Mesenchymal stem cell (in vitro differentiated cells and primary cell): Measurements from ENCODE around the gene PDLIM1.

Source experiments
- DNase-seq: peaks from one replicate; pipeline ENCODE4 v3.0.0-alpha.2; 2013
- H2AFZ ChIP-seq: one replicate; pipeline ENCODE4 v1.6.1; 2013; ENCODE audit warnings: low read depth, mild to moderate bottlenecking, control low read depth, inconsistent platforms, low read length, moderate library complexity
- H2AK5ac ChIP-seq: 2 replicates; pipeline ENCODE4 v1.6.1; 2013; ENCODE audit warnings: low read length, moderate library complexity, mild to moderate bottlenecking, inconsistent platforms; ENCODE audit not compliant: severe bottlenecking
- H2BK120ac ChIP-seq: one replicate; pipeline ENCODE4 v1.6.1; 2013; ENCODE audit warnings: low read depth, mild to moderate bottlenecking, inconsistent platforms, low read length, moderate library complexity
- H2BK12ac ChIP-seq, 2 experiments: one replicate each; pipeline ENCODE4 v1.6.1; 2013; ENCODE audit warnings: inconsistent platforms in 2 of 2, low read length in 2 of 2, mild to moderate bottlenecking in 2 of 2, moderate library complexity in 2 of 2, control low read depth in 1 of 2
- H2BK15ac ChIP-seq: one replicate; pipeline ENCODE4 v1.6.1; 2013; ENCODE audit warnings: mild to moderate bottlenecking, low read depth, inconsistent platforms; ENCODE audit not compliant: poor library complexity, severe bottlenecking
- H2BK5ac ChIP-seq: 2 replicates; pipeline ENCODE4 v1.6.1; 2013; ENCODE audit warnings: low read depth, mild to moderate bottlenecking, low read length, control low read depth, inconsistent platforms; ENCODE audit not compliant: poor library complexity, severe bottlenecking
- H3K14ac ChIP-seq, 2 experiments: one replicate each; pipeline ENCODE4 v1.6.1; 2013; ENCODE audit warnings: inconsistent platforms in 2 of 2, low read length in 2 of 2, control low read depth in 1 of 2, mild to moderate bottlenecking in 1 of 2, moderate library complexity in 1 of 2
- H3K18ac ChIP-seq, 2 experiments: one replicate each; pipeline ENCODE4 v1.6.1; 2013; ENCODE audit warnings: inconsistent platforms in 2 of 2, low read length in 2 of 2, control low read depth in 1 of 2, low read depth in 1 of 2, mild to moderate bottlenecking in 1 of 2
- H3K23ac ChIP-seq, 2 experiments: one replicate each; pipeline ENCODE4 v1.6.1; 2013; ENCODE audit warnings: inconsistent platforms in 2 of 2, low read length in 2 of 2, mild to moderate bottlenecking in 2 of 2, moderate library complexity in 2 of 2, control low read depth in 1 of 2
- H3K27ac ChIP-seq: 2 replicates; pipeline ENCODE4 v1.5.1; 2013; ENCODE audit warnings: mild to moderate bottlenecking, moderate library complexity, low read length, control low read depth, inconsistent platforms; ENCODE audit not compliant: poor library complexity, severe bottlenecking
- H3K27me3 ChIP-seq, 2 experiments: 2 replicates each; pipeline versions ENCODE4 v1.6.1 to v1.7.0; 2013; ENCODE audit warnings: low read length in 2 of 2, mild to moderate bottlenecking in 2 of 2, moderate library complexity in 2 of 2, control low read depth in 1 of 2, inconsistent platforms in 1 of 2; ENCODE audit not compliant: control insufficient read depth in 1 of 2, insufficient read depth in 1 of 2
- H3K36me3 ChIP-seq, 2 experiments: 2 replicates each; pipeline versions ENCODE4 v1.6.1 to v1.7.0; 2013; ENCODE audit warnings: low read length in 2 of 2, control low read depth in 1 of 2, inconsistent platforms in 1 of 2, low read depth in 1 of 2, mild to moderate bottlenecking in 1 of 2; ENCODE audit not compliant: insufficient read depth in 2 of 2, control insufficient read depth in 1 of 2
- H3K4ac ChIP-seq, 2 experiments: one replicate each; pipeline ENCODE4 v1.6.1; 2013; ENCODE audit warnings: inconsistent platforms in 2 of 2, low read length in 2 of 2, mild to moderate bottlenecking in 2 of 2, moderate library complexity in 2 of 2, control low read depth in 1 of 2, low read depth in 1 of 2
- H3K4me1 ChIP-seq: 2 replicates; pipeline ENCODE4 v1.6.1; 2013; ENCODE audit warnings: low read depth, low read length, control low read depth; ENCODE audit not compliant: control insufficient read depth, insufficient read depth
- H3K4me2 ChIP-seq: 2 replicates; pipeline ENCODE4 v1.6.1; 2013; ENCODE audit warnings: low read length, mild to moderate bottlenecking, inconsistent platforms; ENCODE audit not compliant: poor library complexity, severe bottlenecking
- H3K4me3 ChIP-seq, 2 experiments: 2 replicates each; pipeline versions ENCODE4 v1.5.1 to v1.7.0; 2013; ENCODE audit warnings: low read length in 2 of 2, mild to moderate bottlenecking in 2 of 2, control low read depth in 1 of 2, low read depth in 1 of 2; ENCODE audit not compliant: insufficient read depth in 1 of 2
- H3K79me1 ChIP-seq: replicated peaks from 2 replicates; pipeline ENCODE4 v1.6.1; 2013; ENCODE audit warnings: mild to moderate bottlenecking, control low read depth, low read length, inconsistent platforms; ENCODE audit not compliant: poor library complexity, severe bottlenecking
- H3K9ac ChIP-seq: 2 replicates; pipeline ENCODE4 v1.7.0; 2013; ENCODE audit warnings: mild to moderate bottlenecking, low read length, moderate library complexity
- H3K9me3 ChIP-seq: 2 replicates; pipeline ENCODE4 v1.7.0; 2013; ENCODE audit warnings: mild to moderate bottlenecking, low read length; ENCODE audit not compliant: control insufficient read depth
- H4K8ac ChIP-seq: one replicate; pipeline ENCODE4 v1.6.1; 2013; ENCODE audit warnings: inconsistent platforms, mild to moderate bottlenecking, low read length, moderate library complexity
- H4K91ac ChIP-seq: one replicate; pipeline ENCODE4 v1.6.1; 2013; ENCODE audit warnings: mild to moderate bottlenecking, low read length, inconsistent platforms
- WGBS: methylation state at CpG from one replicate; pipeline ENCODE4 v1.1.7; 2013; ENCODE audit warnings: mixed read lengths; 5-methylcytosine and 5-hydroxymethylcytosine counted together

Gene PDLIM1

GRCh38 chr10:95336702-95337101 is 45.9 kb upstream of the PDLIM1 start:
- Histone ChIP-seq H3K4me2 (no peak overlapping the region), H3K4me3 (no peak overlapping the region), H3K9me3 (no peaks in the 10 kb centered on the region), H3K23ac (no peak overlapping the region), H3K27ac (no peak overlapping the region), H3K79me1 (no peaks in the 10 kb centered on the region), H2BK120ac (no peak overlapping the region), H3K36me3 (no peaks in the 10 kb centered on the region), H3K9ac (no peak overlapping the region), H2BK15ac (no peak overlapping the region), H2BK12ac (peak overlapping the region; percentile 1 to 85), H4K8ac (no peak overlapping the region), H3K27me3 (no peaks in the 10 kb centered on the region), H2AK5ac (no peak overlapping the region), H2AFZ (no peak overlapping the region), H3K4me1 (peaks cover 18% of the 10 kb centered on the region), H2BK5ac (no peak overlapping the region), H3K14ac (peak overlapping the region in 1 of 2 experiments; percentile 1), H4K91ac (peak overlapping the region; percentile 2), H3K4ac (no peak overlapping the region), H3K18ac (peak overlapping the region in 1 of 2 experiments; percentile 6)
- WGBS, result 97% methylated on average over 9 of the region's 9 CpGs
- no peak for DNase-seq

- H2BK15ac ChIP-seq, result peak overlapping the region; percentile 60
- no peak for DNase-seq
- H3K23ac ChIP-seq, result no peak overlapping the region
- no peak overlapping the region for H3K9ac ChIP-seq
- H4K91ac ChIP-seq, result peak overlapping the region; percentile 76
- H3K4me3 ChIP-seq, result no peak overlapping the region
- H3K27me3 ChIP-seq, result no peaks in the 10 kb centered on the region
- H3K27ac ChIP-seq, result no peak overlapping the region
- H2BK12ac ChIP-seq, result peak overlapping the region; percentile 44 to 85
- no peaks in the 10 kb centered on the region for H3K36me3 ChIP-seq
- H2BK120ac ChIP-seq, result no peak overlapping the region
- 92% methylated on average over 19 of the region's 19 CpGs for WGBS
- H3K14ac ChIP-seq, result peak overlapping the region in 1 of 2 experiments; percentile 90
- no peaks in the 10 kb centered on the region for H3K9me3 ChIP-seq
- no peak overlapping the region for H2AFZ ChIP-seq
- H3K79me1 ChIP-seq, result no peaks in the 10 kb centered on the region
- H4K8ac ChIP-seq, result peak overlapping the region; percentile 10
- no peak overlapping the region for H2AK5ac ChIP-seq
- no peak overlapping the region for H2BK5ac ChIP-seq
- H3K4me1 ChIP-seq, result peaks cover 18% of the 10 kb centered on the region
- H3K18ac ChIP-seq, result peak overlapping the region; percentile 2 to 6
- peak overlapping the region in 1 of 2 experiments; percentile 2 for H3K4ac ChIP-seq
- H3K4me2 ChIP-seq, result no peak overlapping the region
Measured at GRCh38 chr10:95335933-95336699, 45.3 kb upstream of the PDLIM1 start.

GRCh38 chr10:95334805-95335144 is 44.0 kb upstream of the PDLIM1 start:
- H4K8ac ChIP-seq, result peak overlapping the region; percentile 91
- peak overlapping the region; percentile 67 to 74 for H3K18ac ChIP-seq
- H3K4me3 ChIP-seq, result no peak overlapping the region
- H3K79me1 ChIP-seq, result no peaks in the 10 kb centered on the region
- H2BK12ac ChIP-seq, result peak overlapping the region; percentile 86 to 99
- H3K4me1 ChIP-seq, result peaks cover 18% of the 10 kb centered on the region
- peak overlapping the region; percentile 93 for H4K91ac ChIP-seq
- H2BK5ac ChIP-seq, result no peak overlapping the region
- peak overlapping the region; percentile 37 for H3K9ac ChIP-seq
- H3K27me3 ChIP-seq, result no peaks in the 10 kb centered on the region
- 62% methylated on average over 3 of the region's 3 CpGs for WGBS
- no peak for DNase-seq
- H3K9me3 ChIP-seq, result no peaks in the 10 kb centered on the region
- H3K36me3 ChIP-seq, result no peaks in the 10 kb centered on the region
- no peak overlapping the region for H3K23ac ChIP-seq
- H3K4me2 ChIP-seq, result no peak overlapping the region
- H3K27ac ChIP-seq, result no peak overlapping the region
- H2BK15ac ChIP-seq, result peak overlapping the region; percentile 62
- peak overlapping the region; percentile 82 for H2BK120ac ChIP-seq
- H2AFZ ChIP-seq, result no peak overlapping the region
- H3K14ac ChIP-seq, result peak overlapping the region in 1 of 2 experiments; percentile 12
- H3K4ac ChIP-seq, result peak overlapping the region; percentile 2 to 15
- no peak overlapping the region for H2AK5ac ChIP-seq

GRCh38 chr10:95333997-95334804 is 43.4 kb upstream of the PDLIM1 start:
- H3K18ac ChIP-seq, result peak overlapping the region; percentile 74 to 96
- H2AK5ac ChIP-seq, result no peak overlapping the region
- H3K9me3 ChIP-seq, result no peaks in the 10 kb centered on the region
- H2BK12ac ChIP-seq, result peak overlapping the region; percentile 99
- no peaks in the 10 kb centered on the region for H3K27me3 ChIP-seq
- peak overlapping the region in 1 of 2 experiments; percentile 81 for H3K23ac ChIP-seq
- no peak overlapping the region for H2BK5ac ChIP-seq
- H3K4ac ChIP-seq, result peak overlapping the region; percentile 88 to 95
- H4K8ac ChIP-seq, result peak overlapping the region; percentile 95
- WGBS, result 24% methylated on average over 9 of the region's 12 CpGs
- H3K79me1 ChIP-seq, result no peaks in the 10 kb centered on the region
- DNase-seq, result peak; percentile 96
- peak overlapping the region; percentile 66 for H2BK15ac ChIP-seq
- peaks cover 18% of the 10 kb centered on the region for H3K4me1 ChIP-seq
- H3K4me2 ChIP-seq, result no peak overlapping the region
- no peak overlapping the region for H3K4me3 ChIP-seq
- H3K36me3 ChIP-seq, result no peaks in the 10 kb centered on the region
- no peak overlapping the region for H3K27ac ChIP-seq
- peak overlapping the region in 1 of 2 experiments; percentile 86 for H3K14ac ChIP-seq
- H3K9ac ChIP-seq, result peak overlapping the region; percentile 46
- peak overlapping the region; percentile 16 for H2AFZ ChIP-seq
- peak overlapping the region; percentile 94 for H4K91ac ChIP-seq
- H2BK120ac ChIP-seq, result peak overlapping the region; percentile 95
